Measurements from ENCODE around the gene PLEKHM1.
A peak's percentile ranks its signal among the peaks of the same experiment; 100 is the strongest.

Gene PLEKHM1

DNA sequence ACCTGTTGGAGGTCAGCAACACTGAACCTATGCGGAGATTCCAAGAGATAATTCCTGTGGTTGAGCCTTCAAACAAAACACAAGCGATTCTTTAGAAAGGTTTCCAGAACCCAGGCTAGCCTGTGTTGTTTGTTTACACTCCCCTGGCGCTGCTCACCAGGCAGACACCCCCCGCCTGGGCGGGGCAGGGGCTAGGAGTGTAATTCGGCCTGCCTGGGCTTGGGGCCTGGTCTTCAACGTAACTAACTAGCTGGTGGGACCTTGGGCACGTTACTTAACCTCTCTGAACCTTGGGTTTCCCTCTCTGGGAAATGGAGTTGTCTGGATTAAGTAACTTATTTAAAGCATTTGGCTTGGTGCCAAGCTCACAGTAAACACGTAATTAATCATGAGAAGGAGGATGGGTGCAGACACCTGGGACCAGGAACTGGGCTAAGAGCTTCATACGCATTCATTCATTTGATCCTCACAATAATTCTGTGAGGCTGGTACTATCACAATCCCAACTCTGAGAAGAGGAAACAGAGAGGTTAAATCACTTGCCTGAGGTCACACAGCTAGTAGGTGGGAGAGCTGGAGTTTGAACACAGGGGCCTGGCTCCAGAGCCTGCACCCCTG, 50.3 kb downstream of the PLEKHM1 start:
- DNase-seq, result no peak

DNA sequence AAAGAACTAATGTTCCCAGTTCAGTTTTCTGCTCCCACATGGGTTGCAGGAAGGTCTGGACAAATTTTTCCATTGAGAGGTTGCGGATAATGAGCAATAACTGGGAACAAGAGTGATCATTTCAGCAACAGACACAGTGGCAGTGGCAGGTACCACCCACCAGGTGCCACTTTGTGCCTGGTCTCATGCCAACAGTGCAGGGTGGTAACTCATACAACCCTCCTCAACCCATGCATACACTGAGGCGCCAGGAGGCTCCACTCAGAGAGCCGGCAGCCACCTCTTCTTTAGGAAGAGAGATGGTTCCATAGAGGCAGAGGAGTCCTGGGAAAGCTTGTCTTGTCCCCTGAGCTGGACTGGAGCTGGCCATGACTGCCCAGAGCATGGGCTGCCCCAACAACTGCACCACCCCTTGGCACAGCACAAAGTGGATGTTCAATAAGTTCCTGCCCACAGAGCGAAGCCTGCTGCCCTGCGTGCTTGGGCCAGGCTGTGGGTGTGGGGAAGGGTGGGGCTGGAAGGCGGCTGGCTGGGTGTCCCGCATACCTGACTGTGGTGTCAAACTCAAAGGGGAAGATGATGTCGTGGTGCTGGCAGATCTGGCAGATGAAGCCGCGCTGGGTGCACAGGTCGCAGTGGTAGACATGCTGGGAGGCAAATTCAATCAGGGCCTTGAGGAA, 51.5 kb downstream of the PLEKHM1 start:
- DNase-seq, result no peak

DNA sequence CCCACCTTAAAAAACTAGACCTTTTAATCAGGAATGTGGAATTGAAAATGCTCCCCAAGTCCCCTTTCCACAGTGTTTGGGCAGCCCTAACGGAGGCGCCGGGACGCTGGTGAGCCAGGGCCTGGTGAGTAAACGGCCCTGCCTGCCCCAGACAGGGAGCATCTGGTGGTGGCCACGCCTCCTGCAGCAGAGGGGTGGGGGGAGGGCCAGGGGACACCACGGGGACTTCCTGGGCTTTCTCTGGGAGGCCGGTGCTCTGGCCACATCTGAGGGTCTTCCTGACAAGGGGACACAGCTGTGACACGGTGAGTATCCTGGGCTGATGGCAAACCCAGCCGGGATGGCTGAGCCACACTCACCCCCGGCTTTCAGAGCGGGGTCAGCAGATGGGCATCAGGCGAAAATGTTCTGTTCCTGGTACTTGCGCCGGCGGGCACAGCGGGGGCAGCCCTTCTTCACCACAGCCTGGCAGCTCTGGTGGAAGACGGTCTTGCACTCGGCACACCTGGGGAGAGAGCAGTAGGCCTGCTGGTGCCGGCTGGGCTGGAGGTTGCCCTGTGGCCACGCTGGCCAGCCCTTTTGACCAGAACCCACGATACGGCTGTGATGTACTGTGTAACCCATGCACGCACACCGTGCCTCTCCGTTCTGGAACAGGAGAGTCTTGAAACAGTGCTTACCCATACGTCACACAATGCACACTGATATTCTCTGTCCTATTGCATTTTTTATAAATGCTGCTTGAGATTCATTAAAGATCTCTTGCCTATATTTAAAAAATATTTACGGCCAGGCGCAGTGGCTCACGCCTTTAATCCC, 52.8 kb downstream of the PLEKHM1 start:
- DNase-seq, result no peak

DNA sequence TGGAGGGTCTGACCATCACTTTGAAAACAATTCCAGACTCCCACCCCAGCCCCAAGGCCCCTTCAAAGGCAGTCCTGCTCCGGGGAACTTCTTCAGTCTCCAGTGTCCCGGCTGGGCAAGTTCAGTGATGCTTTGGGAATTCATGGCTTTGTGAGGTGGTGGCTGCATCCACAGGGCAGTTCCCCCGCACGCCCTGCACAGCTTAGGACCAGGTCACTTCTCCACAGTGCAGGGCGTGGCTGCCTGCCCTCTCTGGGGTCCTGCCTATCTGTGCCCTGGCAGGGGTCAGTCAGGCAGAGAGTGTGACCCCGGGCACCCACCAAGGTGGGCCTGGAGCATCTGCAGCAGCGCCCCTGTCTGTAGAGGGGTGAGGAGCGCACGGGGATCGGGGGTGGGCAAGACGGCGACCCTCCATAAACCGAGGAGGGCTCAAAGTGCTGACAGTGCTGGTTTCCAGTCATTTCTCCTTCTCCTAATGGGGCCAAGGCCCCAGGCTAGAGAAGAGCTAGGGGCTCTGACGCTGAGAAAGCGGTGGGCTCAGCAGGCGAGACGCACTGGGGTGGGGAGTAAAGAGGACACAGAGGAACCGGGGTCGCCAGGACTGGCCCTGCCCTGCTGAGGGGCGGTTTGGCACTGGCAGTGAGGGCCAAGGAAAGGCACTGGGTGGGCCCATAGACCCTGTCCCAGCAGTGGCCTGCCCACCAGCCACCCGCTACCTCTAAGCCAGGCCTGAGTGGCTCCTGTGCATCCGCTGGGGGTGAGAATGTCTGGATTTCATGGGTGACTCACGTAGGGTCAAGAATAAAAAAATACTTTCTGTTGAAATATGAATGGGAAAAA, 53.7 kb downstream of the PLEKHM1 start:
- no peak for DNase-seq

DNA sequence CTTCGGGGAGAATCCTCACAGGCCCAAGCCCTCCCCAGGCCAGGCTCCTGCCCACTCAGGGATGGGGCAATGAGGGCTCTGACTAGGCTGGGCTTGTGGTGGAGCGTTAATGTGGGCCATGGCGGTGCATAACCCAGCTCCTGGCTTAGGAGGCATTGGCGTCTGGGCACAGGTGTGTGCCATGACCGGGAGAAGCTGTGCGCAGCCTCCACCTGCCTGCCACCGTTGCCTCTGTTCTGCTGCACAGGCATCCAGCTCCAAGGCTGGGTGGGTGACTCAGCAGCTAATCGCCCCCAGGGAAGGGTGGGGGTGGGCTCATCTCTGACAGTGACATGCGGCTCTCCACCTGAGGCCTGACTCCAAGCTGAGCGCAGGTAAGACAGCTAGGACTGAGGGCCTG, 54.4 kb downstream of the PLEKHM1 start:
- no peak for DNase-seq

DNA sequence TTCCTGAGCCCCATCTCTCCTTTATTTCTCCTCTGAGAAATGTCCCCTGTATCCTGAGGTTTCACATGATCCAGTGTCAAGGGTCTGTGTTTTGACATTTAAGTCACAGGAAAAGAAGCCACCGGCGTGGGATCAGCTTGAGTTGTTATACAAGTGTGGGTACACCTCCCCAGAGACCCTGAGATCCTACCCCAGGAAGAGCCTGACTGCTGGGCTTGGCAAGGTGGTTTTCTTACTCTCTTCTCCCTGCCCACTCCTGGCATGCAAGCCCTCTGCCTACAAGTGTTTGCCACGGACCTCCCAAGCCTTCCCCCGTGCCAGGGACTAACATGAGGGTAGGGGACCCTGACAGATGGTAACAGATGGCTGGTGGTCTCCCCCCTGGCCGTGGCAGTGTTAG, 55.0 kb downstream of the PLEKHM1 start:
- no peak for DNase-seq

DNA sequence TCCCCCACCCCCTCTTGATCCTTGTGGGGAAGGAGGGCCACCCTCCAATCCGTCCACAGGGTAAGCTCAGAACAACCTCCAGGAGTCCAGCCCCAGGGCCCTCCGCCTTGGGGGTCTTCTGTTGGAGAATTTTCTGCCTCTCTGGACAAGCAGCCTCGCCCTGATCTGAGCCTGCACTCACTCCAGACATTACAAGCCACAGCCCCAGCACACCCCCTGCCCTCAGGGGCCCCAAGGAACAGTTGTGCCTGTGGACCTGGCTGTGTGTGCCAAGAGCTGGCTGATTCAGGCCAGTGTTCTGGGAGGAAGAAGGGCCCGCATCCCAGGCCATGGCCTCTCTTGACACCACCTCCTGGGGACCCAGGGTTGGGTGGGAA, 57.4 kb downstream of the PLEKHM1 start:
- DNase-seq, result no peak

DNA sequence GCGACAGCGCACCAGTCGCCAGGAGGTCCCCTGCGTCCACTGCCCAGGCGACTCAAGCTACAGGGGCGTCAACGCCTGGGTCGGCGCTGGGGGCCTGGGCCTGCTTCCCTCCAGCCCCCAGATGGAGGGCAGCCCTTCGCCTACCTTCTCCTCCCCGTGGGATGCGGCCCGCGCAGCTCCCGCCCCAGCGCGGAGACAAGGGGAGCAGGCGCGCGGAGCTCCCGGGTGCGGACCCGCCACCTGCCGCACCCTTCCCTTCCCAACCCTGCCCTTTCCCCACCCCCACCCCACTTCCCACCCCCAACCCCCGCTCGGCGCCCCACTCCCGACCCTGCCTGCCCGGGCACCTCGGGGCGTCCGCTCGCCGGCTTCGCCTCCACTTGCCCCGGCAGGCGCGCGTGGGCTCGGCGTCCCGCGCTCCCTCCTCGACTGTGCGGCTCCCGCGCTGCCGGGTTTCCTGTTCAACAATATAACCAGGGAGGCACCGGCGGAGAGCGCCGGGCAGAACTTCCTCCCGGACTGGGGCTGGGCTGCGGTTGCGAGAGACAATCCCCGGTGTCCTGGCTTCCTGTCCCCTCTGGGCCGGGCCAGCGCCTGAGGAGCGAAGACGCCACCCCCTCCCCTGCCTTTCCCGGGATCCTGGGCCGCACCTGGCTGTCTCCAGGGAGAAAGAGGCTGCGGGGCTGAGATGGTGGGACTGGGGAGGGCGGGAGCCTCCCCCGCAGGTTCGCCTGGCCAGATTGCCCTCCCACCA, 57.9 kb downstream of the PLEKHM1 start, which contains the start of gene ARHGAP27:
TSS of gene ARHGAP27 (minus strand) at position 466 of the 754 bp plus-strand sequence. CDS start 2,591 bp downstream, outside the sequence.
- no peak for DNase-seq

DNA sequence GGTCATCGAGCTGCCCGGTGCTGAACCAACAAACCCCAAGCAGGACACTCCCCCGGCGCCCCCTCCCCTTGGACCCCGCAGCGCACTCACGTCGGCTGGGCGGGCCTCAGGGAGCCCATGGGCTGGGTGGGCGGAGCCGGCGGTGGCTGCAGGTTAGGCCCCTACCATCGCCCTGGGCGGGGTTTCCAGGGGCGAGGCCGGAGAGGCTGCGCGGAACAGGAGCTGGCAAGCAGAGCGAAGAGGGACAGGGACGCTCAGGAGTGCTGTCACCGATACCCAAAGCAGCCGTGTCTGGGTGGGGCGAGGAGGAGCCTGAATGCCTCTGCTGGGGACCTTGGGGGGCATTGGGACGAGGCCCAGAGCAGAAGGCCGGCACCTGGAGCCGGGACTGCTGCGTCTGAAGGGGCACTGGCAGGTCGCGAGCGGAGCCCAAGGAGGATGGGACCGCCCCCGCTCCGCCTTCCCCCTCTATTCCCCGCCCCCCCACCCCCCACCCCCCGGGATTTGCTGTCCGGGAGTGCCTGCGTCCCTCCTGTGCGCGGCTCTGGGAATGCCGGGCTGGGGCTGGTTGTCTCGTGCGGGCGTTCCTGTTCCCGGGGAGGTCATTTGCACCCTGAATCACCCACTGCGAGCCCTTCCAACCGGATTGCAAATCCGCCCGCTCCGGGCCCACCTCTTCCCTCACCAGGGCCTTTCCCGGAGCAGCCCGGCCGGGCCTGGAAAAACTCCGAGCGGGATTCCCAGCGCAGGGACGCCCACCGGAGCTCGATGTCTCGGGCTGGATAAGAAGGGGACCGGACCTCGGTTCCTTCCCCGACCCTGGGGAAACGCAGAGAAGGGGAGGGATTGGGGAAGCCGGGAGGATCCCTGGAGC, 58.8 kb downstream of the PLEKHM1 start:
- DNase-seq, result peak; percentile 70

DNA sequence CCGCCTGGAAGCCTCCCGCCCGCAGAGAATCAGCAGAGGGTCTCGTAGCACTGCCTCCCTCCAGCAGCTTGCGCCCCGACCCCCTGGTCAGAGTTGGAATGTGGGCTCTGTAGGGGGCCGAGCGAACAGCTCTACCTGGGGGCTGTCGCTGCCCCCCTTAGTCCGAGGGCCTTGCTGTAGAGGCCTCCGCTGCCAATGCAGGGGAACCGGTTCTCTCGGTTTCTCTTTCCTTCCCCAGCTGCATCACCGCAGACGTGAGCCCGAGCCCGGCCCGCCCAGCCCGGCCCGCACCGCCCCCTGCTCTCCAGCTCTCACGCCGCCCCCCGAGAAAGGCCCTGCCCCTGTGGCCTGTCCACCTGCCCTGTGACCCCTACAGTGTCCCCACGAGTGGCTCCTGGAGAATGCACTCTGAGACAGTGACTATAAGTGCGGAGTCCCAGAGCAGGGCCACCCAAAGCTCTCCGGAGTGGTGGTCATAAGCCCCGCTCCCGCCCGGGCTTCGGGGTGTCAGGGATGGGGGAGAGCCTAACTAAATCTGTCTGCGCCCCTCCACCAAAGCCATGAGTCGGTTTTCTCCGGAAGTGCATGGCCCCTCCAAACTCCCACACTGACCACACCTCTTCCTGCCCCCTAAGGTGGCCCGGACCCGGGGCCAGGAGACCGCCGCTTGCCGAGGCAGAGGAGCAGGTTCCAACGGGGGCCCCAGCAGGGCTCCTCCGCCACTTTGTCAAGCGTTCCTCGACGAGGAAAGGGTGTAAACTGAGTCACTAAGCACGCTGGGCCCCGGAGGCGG, 59.6 kb downstream of the PLEKHM1 start:
- peak; percentile 29 for DNase-seq

DNA sequence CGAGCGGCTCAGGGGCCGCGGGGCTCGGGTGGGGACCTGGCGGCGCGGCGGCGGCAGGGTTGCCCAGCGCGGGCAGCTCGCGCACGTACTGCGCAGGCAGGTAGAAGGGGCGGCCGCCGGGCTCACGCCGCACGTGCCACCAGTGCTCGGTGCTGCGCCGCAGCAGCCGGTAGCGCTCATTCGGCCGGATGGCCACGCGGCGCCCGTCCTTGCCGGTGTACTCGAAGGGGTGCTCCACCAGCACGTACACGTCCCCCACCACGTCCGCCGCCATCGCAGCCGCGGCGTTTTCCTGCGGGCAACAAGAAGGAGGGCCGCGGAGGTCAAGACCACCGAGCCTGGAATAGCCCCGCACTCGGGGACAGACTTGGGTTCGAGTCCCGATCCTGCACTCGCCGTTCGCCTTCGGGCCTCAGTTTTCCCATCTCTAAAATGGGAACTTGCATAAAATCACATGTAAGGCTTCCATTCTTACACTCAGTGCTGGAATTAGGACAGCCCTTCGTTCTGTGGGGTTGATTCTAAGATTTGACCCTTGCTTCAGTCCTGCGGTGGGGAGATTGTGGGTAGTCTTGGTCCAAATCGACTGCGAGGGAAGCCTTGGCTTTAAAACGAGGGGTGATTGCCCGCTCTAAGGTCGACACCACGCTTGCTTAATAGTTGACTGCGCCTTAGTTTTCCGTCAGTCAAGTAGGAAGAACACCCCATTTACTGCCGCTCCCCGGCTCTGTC, 60.3 kb downstream of the PLEKHM1 start:
- DNase-seq, result no peak

DNA sequence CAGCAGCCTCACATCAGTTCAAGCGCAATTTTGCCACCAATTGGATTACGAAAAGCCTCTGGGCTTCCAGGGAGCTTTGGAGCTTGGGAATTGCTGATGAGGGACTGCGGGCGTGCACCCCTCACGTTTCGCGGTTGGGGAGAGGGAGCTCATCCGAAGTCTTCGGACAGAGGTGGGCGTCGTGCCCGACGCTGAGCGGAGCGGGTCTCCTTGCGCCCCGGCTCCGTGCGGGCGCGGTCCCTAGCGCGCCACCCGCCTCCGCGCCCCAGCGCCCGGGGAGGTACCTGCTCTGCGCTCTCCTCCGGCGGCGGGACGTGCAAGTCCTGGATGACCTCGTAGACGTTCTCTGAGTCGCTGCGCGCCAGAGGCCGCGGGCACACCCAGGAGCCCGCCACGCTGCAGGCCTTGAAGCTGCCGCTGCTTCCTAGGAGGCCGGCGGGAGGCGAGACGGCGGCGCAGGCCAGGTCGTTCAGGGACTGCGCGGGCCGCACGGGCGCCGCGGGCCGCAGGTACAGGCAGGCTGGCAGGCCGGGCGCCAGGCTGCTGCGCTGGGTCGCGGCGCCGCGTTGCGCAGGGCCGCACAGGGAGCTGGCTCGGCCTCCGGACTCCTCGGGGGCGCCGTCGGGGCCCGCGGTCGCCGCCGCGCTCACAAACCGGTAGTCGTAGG, 61.0 kb downstream of the PLEKHM1 start:
- DNase-seq, result no peak

DNA sequence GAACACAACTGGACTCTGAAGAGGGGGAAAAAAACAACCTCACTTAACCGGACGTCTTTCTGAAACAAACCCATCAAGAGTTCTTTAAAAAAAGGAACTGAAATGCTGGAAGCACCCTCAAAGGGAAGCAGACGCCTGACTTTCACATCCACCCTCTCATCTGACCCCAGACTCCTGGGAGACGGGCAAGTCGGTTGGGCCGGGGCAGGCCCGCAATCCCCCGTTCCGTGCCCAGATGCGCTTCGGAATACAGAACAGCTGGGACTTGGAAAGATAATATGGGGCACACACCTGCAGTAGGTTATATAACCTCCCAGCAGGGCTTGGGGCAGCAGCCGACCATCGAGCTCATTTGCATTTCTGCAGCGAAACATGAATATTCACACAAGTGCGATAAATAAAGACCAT, 61.6 kb downstream of the PLEKHM1 start:
- no peak for DNase-seq

DNA sequence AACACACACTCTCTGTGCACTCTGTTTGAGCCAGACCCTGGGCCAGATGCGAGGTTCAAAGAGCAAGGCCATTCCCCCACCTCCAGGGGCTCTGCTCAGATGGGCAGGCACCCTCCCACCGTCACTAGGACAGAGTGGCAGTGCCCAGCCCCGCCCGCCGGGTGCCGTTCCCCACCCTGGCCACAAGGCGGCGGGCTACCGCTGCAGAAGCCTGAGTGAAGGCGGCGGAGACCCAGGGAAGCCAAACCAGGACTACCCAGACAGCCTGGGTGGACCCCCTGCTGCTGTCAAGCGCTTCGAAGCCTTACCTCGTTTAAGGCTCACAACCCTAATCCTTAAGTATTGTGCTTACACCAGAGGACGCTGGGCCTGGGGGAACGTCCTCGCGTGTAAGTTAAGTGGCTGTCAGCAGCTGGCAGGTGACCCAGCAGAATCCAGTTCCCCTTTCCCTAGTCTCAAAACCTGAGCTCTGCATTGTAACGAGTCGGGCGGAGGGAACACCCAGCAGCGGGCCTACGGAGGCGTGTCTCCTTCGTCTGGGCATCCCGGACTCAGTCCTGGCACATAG, 62.4 kb downstream of the PLEKHM1 start:
- DNase-seq, result peak; percentile 69

DNA sequence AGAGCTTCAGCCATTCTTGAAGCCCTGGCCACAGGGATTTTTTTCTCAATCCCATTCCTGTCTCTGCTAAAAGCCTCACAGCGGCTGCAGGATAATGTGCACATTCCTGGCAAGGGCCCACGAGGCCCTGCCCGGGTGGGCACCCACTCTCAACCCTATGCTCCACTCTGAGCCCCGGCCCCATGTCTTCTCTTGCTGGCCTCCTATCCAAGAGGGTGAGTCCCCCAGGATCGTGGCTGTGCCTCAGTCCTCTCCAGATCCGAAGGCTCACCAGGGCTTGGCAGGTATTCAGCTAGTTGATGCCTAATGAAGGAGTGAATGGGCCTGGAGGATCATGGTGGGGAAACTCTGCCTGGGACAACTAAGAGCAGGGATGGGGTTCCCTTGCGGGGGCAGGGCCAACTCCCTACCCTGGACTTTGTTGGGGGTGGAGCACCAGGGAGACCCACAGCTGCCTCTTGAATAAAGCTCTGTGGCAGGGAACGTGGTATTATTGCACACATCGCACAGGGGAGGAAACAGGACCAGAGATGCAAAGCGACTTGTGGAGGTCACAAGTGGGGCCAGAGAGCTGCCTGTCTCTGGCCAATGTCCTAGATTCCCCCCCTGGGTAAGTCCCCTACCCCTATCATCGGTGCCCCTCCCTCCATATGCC, 63.2 kb downstream of the PLEKHM1 start:
- no peak for DNase-seq

DNA sequence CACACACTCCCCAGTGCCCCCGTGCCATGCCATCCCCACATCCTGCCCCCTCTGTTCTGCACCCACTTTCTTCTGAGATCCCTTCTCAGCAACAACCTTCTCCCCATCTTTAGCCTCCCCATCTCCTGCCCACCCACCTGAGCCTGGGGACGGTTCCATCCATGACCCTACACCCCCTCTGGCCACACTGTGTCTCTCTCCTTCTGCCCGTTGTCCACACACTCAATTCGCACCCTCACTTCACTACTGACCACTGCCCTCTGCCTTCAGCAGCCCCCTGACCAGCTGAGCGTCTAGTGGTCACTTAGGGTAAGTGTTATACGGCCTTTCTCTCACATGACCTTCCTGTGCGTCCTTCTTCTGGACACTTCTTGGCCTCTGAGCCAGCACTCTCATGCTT, 64.0 kb downstream of the PLEKHM1 start:
- DNase-seq, result no peak

DNA sequence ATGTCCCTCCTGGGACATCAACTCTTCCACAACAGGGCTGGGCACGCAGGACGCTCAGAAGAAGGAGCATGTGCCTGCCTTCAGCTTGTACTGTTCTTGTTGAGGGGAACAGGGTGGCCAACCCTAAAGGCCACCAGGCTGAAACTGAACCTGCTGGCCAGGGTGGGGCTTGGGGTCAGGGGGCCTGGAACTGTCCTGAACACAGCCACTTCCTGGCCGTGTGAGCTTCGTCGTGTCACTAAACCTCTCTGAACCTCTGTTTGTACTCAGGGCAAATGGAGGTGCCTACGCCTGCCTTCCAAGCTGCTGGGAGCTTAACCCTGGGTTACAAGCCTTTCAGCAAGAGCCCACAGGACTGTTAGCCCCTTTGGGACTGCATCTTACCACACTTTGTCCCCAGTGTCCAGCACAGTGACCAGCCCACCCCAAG, 64.5 kb downstream of the PLEKHM1 start:
- no peak for DNase-seq

Data from stimulated activated naive CD4-positive, alpha-beta T cell treated with Interleukin-2 at 50 U/mL for 16 hours (primary cell).